Pericardium fibroblast (primary cell): ENCODE measurements around the gene TRMT112. TPM values are rescaled to one million over a fixed set of nuclear protein-coding genes. Genes with fewer than 3 reads are reported as not detected.

Experiments used
- total RNA-seq: library from RNA; depleted of rRNA; stranded (reverse); fragments of >200 nt; gene quantifications from 2 replicates; pipeline ENCODE4 v1.2.3, GENCODE V29; 2015

The TRMT112 gene
- total RNA-seq: 200 and 206 TPM in 2 replicates

DNA sequence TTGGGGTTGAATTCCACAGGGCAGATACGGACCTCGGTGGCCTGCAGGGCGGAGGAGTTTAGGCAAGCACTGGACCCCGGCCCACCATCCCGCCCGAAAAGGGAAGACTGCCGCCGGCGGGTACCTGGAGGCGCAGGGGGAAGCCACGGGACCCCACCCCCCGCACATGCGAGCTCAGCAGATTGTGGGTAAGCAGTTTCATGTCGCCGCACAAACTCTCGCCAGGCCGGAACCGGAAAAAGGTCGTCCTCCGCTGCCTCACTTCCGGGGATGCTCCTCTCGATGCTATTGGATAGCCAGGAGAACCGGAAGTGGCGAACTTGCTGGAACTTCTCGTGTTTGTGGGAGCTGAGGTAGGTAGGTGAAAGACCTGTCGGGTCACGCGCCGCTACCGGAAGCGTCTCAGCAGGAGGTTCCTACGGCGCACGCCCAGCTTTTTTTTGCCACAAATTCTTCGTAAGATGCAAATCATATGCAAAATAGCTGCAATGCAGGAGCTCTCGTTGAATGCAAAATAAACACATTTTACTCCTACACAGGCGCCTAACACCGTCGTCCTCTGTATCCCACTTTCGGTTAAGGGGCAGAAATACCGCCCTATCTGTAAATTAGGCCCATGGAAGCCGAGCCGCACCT is at the start of gene TRMT112:
Gene TRMT112, minus strand, starts transcription at position 235 of the 636 bp plus-strand sequence. Its CDS starts 33 bp downstream, at position 202.

DNA sequence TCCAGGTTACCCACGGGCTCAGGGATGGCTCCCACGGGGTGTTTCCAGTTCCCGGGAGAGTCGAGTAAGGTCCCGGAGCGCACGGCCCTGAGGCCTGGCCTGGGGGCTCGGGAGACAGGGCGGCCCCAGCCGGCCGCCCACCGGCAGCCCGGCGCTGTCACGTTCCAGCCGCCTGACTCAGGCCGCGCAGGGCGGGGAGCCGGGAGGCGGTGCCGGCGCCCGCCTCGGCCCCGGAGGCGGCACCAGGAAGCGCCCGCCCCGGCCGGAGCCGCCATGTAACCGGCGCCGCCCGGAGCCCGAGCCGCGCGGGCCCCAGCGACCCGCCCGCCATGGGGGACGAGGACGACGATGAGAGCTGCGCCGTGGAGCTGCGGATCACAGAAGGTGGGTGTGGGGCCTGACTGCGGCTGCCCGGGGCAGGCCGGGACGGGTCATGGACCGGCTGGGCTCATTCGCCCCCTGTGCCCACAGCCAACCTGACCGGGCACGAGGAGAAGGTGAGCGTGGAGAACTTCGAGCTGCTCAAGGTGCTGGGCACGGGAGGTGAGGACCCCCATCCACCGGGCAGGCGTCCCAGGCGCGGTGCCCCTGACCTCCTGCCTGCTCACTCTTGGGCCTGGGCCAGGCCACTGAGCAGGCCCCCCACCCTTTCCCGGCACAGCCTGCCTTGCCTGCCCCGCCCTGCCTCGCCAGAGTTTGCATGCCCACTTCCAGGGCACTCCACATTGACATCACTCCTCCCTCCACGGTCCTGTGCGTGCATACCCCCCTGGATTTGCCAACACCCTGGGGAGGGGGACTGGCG is 41.8 kb upstream of the TRMT112 start, which contains the start of gene RPS6KA4:
Gene RPS6KA4, plus strand, starts transcription at position 256 of the 805 bp plus-strand sequence. Its CDS starts 74 bp downstream, at position 330.

DNA sequence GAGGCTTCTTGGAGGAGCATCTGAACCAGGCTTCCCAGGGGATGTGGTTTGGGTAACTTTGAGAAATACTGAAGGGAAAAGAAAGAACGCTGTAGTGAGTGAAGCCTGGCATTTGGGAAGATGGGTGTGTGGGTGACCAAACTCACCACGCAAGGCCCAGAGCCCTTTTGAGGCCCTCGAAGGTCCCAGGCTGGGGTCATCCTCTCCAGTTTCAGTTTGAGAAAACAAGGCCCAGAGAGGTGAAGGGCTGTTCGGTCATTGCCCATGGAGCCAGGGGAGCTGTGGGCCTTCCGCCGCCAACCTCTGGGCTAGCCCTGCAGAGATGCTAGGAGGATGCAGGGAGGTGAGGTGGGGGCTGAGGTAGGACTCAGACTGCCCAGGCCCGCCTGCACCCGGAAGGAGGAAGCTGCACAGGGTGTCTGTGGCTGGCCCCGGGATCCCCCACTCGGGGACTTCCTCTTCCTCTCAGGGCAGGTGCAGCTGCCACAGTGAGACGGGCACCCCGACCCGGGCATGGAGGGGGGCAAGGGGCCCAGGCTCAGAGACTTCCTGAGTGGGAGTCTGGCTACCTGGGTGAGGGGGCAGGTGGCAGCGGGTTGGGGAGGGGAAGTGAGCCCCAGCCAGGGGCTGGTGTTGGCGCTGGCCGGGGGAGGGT is 22.5 kb upstream of the TRMT112 start, which contains the start of gene CCDC88B:
Gene CCDC88B, plus strand, starts transcription at position 451 of the 655 bp plus-strand sequence. Its CDS starts 63 bp downstream, at position 514.

DNA sequence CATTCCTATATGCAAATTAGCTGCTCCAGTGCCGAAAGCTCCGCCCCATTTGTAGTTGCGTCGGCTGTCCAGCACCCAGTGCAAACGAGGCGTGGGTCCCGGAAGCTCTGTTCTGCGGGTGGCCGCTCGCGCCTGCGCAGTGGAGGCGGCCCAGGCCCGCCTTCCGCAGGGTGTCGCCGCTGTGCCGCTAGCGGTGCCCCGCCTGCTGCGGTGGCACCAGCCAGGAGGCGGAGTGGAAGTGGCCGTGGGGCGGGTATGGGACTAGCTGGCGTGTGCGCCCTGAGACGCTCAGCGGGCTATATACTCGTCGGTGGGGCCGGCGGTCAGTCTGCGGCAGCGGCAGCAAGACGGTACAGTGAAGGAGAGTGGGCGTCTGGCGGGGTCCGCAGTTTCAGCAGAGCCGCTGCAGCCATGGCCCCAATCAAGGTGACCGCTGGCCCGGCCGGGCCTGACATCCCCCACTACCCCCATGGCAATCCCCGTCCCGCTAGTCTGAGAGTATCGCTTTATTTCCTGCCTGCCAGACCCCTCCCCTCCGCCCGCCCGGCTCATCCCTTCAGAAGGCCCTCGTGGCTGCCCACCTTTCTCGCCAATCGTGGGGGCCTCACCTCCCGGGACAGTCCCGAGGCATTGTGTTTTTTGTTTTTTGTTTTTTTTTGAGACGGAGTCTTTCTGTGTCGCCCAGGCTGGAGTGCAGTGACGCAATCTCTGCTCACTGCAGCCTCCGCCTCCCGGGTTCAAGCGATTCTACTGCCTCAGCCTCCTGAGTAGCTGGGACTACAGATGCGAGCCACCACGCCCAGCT is 804 bp upstream of the TRMT112 start, which contains the start of gene PRDX5:
Gene PRDX5, plus strand, starts transcription at position 161 of the 805 bp plus-strand sequence. Its CDS starts 95 bp downstream, at position 256.

DNA sequence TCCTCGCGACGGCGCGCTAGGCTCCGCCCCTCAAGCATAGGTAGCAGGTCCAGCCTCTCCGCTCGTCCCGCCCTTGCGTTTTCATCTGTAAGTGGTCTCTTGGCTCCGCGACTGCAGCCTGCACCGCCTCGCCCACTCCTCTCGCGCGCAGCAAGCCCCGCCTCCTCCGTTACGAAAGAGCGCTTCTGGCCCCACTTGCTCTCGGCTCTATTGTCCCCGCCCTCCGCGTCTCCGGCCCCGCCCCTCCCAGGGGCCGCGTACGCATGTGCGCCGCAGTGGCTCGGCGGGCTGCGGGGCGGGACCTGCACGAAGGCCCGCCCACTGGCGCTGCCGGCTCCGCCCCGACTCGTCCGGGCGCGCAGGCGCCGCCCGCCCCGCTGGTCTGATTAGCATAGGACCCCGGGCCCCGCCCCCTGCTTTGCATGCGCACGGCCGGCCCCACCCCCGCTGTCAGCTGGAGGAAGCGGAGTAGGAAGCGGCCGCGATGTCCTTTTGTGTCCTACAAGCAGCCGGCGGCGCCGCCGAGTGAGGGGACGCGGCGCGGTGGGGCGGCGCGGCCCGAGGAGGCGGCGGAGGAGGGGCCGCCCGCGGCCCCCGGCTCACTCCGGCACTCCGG is 12.2 kb downstream of the TRMT112 start, which contains the start of gene ESRRA:
Gene ESRRA, plus strand, starts transcription at position 450 of the 616 bp plus-strand sequence. CDS start 1,656 bp downstream, outside the sequence.

DNA sequence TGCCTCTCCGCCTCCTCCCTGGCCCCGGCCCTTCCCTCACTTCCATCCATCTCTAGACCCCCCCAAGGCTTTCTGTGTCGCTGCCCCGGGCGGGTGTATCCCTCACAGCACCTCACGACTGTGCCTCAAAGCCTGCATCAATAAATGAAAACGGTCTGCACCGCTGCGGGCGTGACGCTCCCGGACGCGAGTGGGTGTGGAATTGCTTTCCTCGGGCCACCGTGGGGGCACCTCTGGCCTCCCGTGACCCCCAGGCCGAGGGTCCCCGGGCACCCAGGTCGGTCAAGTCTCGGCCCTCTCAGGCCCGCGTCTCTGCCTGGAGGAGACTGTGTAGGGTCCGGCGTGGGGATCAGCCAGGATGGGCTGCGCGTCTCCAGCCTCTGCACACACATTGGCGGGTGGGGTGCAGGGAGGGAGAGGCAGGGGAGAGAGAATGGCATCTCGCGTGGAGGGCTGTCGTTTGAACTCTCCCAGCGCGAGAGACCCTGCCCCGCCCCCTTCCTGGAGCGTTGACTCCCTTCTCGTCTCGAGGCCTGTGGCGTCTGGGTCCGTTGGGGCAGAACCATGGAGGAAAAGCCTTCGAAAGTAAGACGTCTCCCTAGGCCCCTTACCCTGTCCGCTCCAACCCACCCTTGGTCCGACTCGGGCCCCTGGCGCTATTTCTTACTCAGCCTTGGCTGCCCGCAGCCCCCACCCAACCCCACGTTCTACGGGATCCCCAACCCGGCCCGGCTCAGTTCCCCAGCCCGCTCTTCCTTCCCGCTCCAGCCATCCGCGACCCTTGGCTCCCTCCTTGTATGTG is 17.3 kb downstream of the TRMT112 start, which contains the start of gene CATSPERZ:
Gene CATSPERZ, plus strand, starts transcription at position 512 of the 802 bp plus-strand sequence. Its CDS starts 53 bp downstream, at position 565.

DNA sequence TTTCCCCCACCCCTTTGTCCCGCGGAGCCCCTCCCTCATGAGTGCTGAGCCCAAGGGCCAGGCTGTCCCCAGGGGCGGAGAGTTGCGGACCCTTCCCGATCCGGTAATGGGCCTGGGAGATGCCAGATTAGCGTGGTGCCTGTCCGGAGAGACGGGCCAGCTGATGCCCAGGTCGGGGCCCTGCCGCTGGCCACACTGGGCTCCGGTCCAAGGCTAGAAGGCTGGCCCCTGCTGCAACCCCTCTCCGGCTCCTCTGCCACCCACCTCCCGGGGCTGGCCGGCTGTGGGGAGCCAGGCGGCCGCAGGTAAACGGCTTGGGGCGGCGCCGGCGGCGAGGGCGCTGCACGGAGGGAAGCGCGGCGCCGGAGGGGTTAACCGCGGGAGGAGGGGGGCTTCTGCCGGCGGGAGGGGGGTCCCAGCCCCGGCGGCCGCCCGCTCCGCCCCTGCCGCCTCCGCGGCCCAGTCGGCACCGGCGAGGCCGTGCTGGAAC is 26.1 kb downstream of the TRMT112 start, which contains the start of gene KCNK4:
Gene KCNK4, plus strand, starts transcription at position 41 of the 490 bp plus-strand sequence. CDS start 1,717 bp downstream, outside the sequence.

DNA sequence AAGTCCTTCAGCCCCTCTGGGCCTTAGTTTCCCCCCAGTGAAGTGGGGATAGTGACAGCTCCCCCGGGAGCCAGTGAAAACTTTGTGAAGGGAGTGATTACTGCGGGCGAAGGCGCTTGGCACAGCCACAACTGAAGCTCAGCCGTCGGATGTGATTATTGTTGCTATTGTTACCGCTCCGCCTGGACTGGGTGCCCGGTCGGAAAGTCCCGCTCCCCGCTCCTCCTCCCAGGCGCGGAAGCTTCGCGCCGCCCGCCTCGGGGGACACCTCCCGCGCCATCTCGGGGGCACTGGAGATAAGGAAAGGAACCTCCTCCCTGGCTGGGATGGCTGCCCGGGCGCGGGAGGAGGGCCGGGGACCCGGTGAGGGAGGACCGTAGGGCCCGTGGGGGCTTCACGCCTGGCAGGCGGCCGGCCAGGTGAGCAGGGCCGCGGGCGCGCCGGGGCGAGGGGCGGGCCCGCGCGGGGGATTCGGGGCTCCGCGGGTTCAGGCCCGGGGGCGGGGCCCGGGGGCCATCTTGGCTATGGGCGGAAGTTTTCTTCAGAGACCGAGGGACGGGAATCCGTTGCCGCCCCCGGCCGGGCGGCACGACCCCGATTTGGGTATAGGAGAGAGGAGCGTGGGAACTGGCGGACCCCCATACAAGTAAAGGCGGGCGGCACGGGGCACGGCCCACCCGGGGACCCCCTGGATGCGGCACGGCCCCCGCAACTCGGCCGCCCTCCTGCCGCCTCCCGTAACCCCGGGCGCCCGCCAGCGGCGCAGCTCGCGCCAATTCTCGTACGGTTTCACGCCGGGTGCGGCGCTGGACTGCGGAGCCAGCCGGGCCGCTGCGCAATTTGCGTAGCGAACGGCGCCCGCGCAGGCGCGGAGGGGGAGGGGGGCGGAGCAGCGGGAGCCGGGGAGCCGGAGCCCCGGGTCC is 32.1 kb downstream of the TRMT112 start, which contains the start of gene GPR137:
Gene GPR137, plus strand, starts transcription at position 887 of the 923 bp plus-strand sequence. CDS start 677 bp downstream, outside the sequence.

DNA sequence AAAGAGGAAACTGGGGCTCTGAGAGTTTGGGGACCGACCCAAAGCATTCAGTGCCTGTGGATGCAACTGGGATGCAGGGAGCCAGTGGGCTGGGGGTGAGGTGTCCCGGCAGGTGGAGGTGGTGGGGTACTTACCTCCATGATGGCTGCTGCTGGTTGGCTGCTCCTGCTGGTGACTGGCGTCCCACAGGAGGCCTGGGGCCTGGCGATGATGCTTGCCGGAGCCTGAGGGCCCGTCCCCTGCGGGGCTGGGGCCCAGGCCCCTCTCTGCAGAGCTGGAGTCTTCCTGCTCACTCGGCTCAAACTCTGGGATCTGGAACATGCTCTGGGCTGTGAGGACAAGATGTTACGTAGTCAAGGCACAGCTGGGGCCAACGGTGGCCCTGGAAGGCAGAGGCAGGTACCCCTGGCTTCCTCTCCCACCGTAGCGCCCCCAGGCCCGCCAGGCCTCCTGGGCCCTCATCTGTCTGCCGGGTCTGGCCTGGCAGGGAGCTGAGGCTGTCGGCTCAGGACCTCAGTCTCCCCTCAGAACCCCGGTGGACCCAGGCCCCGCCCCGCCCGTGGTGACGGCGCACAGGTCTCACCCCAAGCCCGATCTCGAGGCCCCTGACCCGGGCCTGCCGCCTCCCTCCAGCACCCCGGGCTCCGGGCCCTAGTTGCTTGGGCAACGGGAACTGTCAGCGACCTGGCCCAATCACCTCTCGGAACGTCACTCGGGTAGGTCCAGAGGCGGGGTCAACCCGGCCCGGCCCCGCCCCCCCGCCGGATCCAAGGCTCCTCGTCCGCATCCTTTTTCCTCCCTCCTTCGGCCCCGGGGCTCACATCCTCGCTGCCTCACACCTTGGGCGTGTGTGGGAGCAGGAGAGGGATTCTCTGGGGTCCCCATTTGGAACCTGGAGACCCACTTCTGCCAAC is 33.1 kb downstream of the TRMT112 start, which contains the start of gene BAD:
Gene BAD, minus strand, starts transcription at position 618 of the 914 bp plus-strand sequence. Its CDS starts 297 bp downstream, at position 321.

Other genes starting within 250 kb of the TRMT112 start
- gene MACROD1, start 151.4 kb downstream of the TRMT112 start, total RNA-seq: 24.4 and 39.9 TPM in 2 replicates
- gene STIP1, start 131.4 kb downstream of the TRMT112 start, total RNA-seq: 88.1 and 90.1 TPM in 2 replicates
- 3.2 and 3.4 TPM in 2 replicates for gene FERMT3, start 110.8 kb downstream of the TRMT112 start, total RNA-seq
- gene TRPT1, start 91.4 kb downstream of the TRMT112 start, total RNA-seq: 53.7 and 59.2 TPM in 2 replicates
- gene NUDT22, start 91.3 kb downstream of the TRMT112 start, total RNA-seq: 33.8 and 51.9 TPM in 2 replicates
- 14.0 and 32.9 TPM in 2 replicates for gene DNAJC4, start 87.0 kb downstream of the TRMT112 start, total RNA-seq
- gene VEGFB, start 83.0 kb downstream of the TRMT112 start, total RNA-seq: 70.5 and 97.3 TPM in 2 replicates
- gene FKBP2, start 76.5 kb downstream of the TRMT112 start, total RNA-seq: 43.6 and 94.6 TPM in 2 replicates
- 184 and 217 TPM in 2 replicates for gene PPP1R14B, start 70.6 kb downstream of the TRMT112 start, total RNA-seq
- 32.9 and 40.7 TPM in 2 replicates for gene PLCB3, start 66.0 kb downstream of the TRMT112 start, total RNA-seq
- 133 and 152 TPM in 2 replicates for gene BAD, start 32.9 kb downstream of the TRMT112 start, total RNA-seq
- gene GPR137, start 31.7 kb downstream of the TRMT112 start, total RNA-seq: 25.4 and 32.1 TPM in 2 replicates
- 0.26 TPM in 1 of 2 replicates, not detected in the other for gene KCNK4, start 26.3 kb downstream of the TRMT112 start, total RNA-seq
- not detected in 2 replicates for gene CATSPERZ, start 17.2 kb downstream of the TRMT112 start, total RNA-seq
- 16.9 and 30.0 TPM in 2 replicates for gene ESRRA, start 12.0 kb downstream of the TRMT112 start, total RNA-seq
- 401 and 450 TPM in 2 replicates for gene PRDX5, start 562 bp upstream of the TRMT112 start, total RNA-seq
- 0.34 and 2.7 TPM in 2 replicates for gene CCDC88B, start 22.6 kb upstream of the TRMT112 start, total RNA-seq
- 34.6 and 55.2 TPM in 2 replicates for gene RPS6KA4, start 41.6 kb upstream of the TRMT112 start, total RNA-seq
- not detected in 2 replicates for gene SLC22A11, start 238.4 kb upstream of the TRMT112 start, total RNA-seq